Sigmoid colon (tissue), 7 donors: ENCODE results near the gene TOLLIP. TPM values are rescaled to one million over a fixed set of nuclear protein-coding genes. Genes with fewer than 3 reads are reported as not detected.

Source experiments
- DNase-seq: peaks from one replicate; pipeline ENCODE4 v3.0.0-alpha.2; 2019
- H3K27ac ChIP-seq, 4 donors: fragments of 200-600 bp; sonication (generic); one replicate each; pipeline ENCODE4 v1.5.1; 2016 to 2019; ENCODE audit warnings: mild to moderate bottlenecking in 1 of 4
- H3K27me3 ChIP-seq, 3 donors: fragments of 200-600 bp; sonication (generic); one replicate each; pipeline ENCODE4 v1.5.1; 2019; ENCODE audit warnings: mild to moderate bottlenecking in 1 of 3
- H3K36me3 ChIP-seq, 4 donors: fragments of 200-600 bp; sonication (generic); one replicate each; pipeline ENCODE4 v1.5.1; 2016 to 2019
- H3K4me1 ChIP-seq, 4 donors: fragments of 200-600 bp; sonication (generic); one replicate each; pipeline ENCODE4 v1.5.1; 2017 to 2019
- H3K4me3 ChIP-seq, 4 donors: fragments of 200-600 bp; sonication (generic); one replicate each; pipeline ENCODE4 v1.5.1; 2017 to 2019; ENCODE audit warnings: mild to moderate bottlenecking in 2 of 4, moderate library complexity in 1 of 4
- H3K9me3 ChIP-seq, 4 donors: fragments of 200-600 bp in 3 of 4; sonication (generic) in 3 of 4; one replicate each; pipeline versions ENCODE4 v1.5.1 to v1.6.1; 2013 to 2019
- EP300 ChIP-seq, 4 donors: sonication (generic); formaldehyde crosslinking; IDR thresholded peaks; one replicate each; pipeline ENCODE4 v1.6.1; 2017; ENCODE audit warnings: antibody characterized with exemption in 4 of 4
- POLR2A ChIP-seq, 2 donors: fragments of 450-650 bp; IDR thresholded peaks; one replicate each; pipeline ENCODE4 v1.6.1; 2016; ENCODE audit warnings: antibody characterized with exemption in 2 of 2, mild to moderate bottlenecking in 2 of 2, moderate library complexity in 2 of 2
- POLR2AphosphoS5 ChIP-seq, 4 donors: sonication (generic); formaldehyde crosslinking; IDR thresholded peaks; one replicate each; pipeline ENCODE4 v1.6.1; 2017; ENCODE audit warnings: antibody characterized with exemption in 4 of 4
- WGBS, 2 donors: extraction: QIAGEN DNeasy Blood & Tissue Kit; methylation state at CpG; one replicate each; pipeline ENCODE4 v1.1.7; 2013; 5-methylcytosine and 5-hydroxymethylcytosine counted together
- intact Hi-C: fragments of 100-400 bp; cut with DNase I; formaldehyde crosslinking; loops from one replicate; pipeline ENCODE4 v1.15.1; 2023
- polyA plus RNA-seq, 3 donors: library from polyadenylated mRNA; stranded (reverse); fragments of 200-250 nt; gene quantifications; one replicate each; pipeline ENCODE4 v1.2.3, GENCODE V29; 2013
- total RNA-seq, 4 donors: library from RNA; depleted of rRNA; stranded (reverse); fragments of >200 nt; gene quantifications; one replicate each; pipeline ENCODE4 v1.1.0, GENCODE V29; 2016
- TF ChIP-seq, protein P1 (sequence below), 4 experiments: fragments of 450-650 bp in 3 of 4; fragments of 200-600 bp in 1 of 4; IDR thresholded peaks; one replicate each; pipeline ENCODE4 v1.5.1; 2016 to 2019; ENCODE audit warnings: antibody characterized with exemption in 4 of 4, mild to moderate bottlenecking in 3 of 4, moderate library complexity in 2 of 4
- donor health status: healthy with polysubstance abuse.
- donor health status: Bipolar disorder and iron deficiency.
- donor health status: healthy.

Gene TOLLIP
- total and polyA plus RNA-seq, 7 donors, result 25.0 to 41.2 (median 36.9) TPM

GRCh38 chr11:1317432-1317831 lies 8.0 kb upstream of the TOLLIP start:
- no peak for TF ChIP-seq POLR2A (IDR thresholded peaks at IDR 0.05)
- TF ChIP-seq, protein P1, sequence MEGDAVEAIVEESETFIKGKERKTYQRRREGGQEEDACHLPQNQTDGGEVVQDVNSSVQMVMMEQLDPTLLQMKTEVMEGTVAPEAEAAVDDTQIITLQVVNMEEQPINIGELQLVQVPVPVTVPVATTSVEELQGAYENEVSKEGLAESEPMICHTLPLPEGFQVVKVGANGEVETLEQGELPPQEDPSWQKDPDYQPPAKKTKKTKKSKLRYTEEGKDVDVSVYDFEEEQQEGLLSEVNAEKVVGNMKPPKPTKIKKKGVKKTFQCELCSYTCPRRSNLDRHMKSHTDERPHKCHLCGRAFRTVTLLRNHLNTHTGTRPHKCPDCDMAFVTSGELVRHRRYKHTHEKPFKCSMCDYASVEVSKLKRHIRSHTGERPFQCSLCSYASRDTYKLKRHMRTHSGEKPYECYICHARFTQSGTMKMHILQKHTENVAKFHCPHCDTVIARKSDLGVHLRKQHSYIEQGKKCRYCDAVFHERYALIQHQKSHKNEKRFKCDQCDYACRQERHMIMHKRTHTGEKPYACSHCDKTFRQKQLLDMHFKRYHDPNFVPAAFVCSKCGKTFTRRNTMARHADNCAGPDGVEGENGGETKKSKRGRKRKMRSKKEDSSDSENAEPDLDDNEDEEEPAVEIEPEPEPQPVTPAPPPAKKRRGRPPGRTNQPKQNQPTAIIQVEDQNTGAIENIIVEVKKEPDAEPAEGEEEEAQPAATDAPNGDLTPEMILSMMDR (IDR thresholded peaks at IDR 0.05), result no peak
- no peak for TF ChIP-seq POLR2AphosphoS5 (IDR thresholded peaks at IDR 0.05)
- intact Hi-C loops, result no loop called here
- Histone ChIP-seq H3K4me3 (no peak overlapping the region), H3K4me1 (no peaks in the 10 kb centered on the region), H3K27me3 (no peaks in the 10 kb centered on the region), H3K9me3 (no peaks in the 10 kb centered on the region), H3K36me3 (no peaks in the 10 kb centered on the region), H3K27ac (no peak overlapping the region)
- no peak for DNase-seq
- 93% methylated on average over 10 of the region's 10 CpGs for WGBS, 2 donors

DNA sequence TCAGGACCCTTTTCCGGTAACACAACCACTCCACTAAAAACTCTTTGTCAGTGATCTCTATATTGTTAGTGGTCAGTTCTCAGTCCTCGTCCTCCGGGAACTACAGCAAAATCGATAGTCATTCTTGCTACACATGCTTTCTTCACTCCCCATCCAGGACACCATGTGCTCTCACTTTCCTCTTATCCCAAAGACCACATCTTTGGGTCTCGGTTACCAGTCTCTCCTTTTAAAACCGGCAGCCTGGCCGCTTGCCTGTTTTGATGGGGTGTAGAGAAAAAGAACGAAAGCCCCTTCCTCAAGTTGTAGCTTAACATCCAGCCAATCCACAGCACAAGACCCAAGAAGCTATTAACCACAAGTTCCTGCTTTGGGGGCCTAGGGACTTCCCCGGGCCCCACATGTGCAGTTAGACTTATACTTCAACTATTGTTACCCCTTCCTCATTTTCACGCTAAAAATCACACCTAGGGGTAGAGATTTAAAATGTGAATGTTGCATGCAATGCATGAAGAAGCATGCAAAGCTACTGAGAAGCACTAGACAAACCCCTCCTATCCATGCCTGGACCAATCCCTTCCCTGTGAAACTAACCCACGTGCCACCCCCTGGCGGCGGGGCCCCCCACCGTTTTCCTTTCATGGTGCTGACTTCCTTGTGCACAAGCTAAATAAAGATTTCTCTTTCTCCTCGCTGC lies 1.5 kb upstream of the TOLLIP start:
- intact Hi-C loops, result loop anchor here (2.0 to 5.0 kb wide), 2 partner anchors 24 to 49 kb away; no protein-coding TSS in a partner anchor
- TF ChIP-seq, protein P1 (IDR thresholded peaks at IDR 0.05), result no peak
- TF ChIP-seq POLR2A (IDR thresholded peaks at IDR 0.05) (no peak), POLR2AphosphoS5 (IDR thresholded peaks at IDR 0.05) (no peak), EP300 (IDR thresholded peaks at IDR 0.05) (no peak)
- H3K4me3 ChIP-seq, result peak overlapping the region in 1 of 4 donors; percentile 91

DNA sequence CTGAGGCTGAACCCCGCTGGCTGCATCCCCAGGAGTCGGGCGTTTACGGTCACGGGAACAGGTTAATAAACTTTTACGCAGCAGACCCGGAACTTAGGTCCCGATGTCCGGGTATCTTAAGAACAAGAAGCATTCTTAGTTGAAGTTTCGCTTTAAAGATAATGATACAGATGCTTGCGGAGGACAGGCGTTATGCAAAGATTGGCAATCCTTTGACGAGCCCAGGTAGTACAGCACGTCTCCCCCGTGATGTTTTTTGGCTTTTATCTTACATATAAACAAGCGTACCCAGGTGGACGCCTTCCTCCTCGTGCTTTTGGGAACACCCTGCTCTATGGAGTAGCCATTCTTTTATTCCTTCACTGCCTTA lies 871 bp upstream of the TOLLIP start:
- Histone ChIP-seq H3K9me3 (no peaks in the 10 kb centered on the region), H3K27me3 (no peaks in the 10 kb centered on the region), H3K4me3 (peak overlapping the region; percentile 56 to 91 (median 87)), H3K4me1 (peaks cover 0 to 48% (median 42%) of the 10 kb centered on the region in 4 donors), H3K36me3 (peaks cover 0 to 8% (median 2%) of the 10 kb centered on the region in 4 donors), H3K27ac (peak overlapping the region; percentile 93 to 95 (median 94))
- 21 to 60% methylated on average over 18 of the region's 18 CpGs for WGBS, 2 donors
- DNase-seq, result no peak
- intact Hi-C loops, result loop anchor here (2.0 to 5.0 kb wide), 2 partner anchors 24 to 48 kb away; no protein-coding TSS in a partner anchor
- TF ChIP-seq POLR2AphosphoS5 (IDR thresholded peaks at IDR 0.05), result no peak
- TF ChIP-seq, protein P1 (IDR thresholded peaks at IDR 0.05), result no peak
- TF ChIP-seq POLR2A (IDR thresholded peaks at IDR 0.05), result no peak
- no peak for TF ChIP-seq EP300 (IDR thresholded peaks at IDR 0.05)

More for the DNA sequence above, 1.5 kb upstream of the TOLLIP start:
- Histone ChIP-seq H3K27ac (peak overlapping the region in 3 of 4 donors; percentile 93 to 95 (median 95)), H3K36me3 (peaks cover 0 to 4% (median under 1%) of the 10 kb centered on the region in 4 donors), H3K27me3 (no peaks in the 10 kb centered on the region), H3K4me1 (peaks cover 0 to 43% (median 37%) of the 10 kb centered on the region in 4 donors), H3K9me3 (no peaks in the 10 kb centered on the region)
- WGBS, 2 donors, result 55 to 83% methylated on average over 15 of the region's 15 CpGs
- DNase-seq, result no peak

DNA sequence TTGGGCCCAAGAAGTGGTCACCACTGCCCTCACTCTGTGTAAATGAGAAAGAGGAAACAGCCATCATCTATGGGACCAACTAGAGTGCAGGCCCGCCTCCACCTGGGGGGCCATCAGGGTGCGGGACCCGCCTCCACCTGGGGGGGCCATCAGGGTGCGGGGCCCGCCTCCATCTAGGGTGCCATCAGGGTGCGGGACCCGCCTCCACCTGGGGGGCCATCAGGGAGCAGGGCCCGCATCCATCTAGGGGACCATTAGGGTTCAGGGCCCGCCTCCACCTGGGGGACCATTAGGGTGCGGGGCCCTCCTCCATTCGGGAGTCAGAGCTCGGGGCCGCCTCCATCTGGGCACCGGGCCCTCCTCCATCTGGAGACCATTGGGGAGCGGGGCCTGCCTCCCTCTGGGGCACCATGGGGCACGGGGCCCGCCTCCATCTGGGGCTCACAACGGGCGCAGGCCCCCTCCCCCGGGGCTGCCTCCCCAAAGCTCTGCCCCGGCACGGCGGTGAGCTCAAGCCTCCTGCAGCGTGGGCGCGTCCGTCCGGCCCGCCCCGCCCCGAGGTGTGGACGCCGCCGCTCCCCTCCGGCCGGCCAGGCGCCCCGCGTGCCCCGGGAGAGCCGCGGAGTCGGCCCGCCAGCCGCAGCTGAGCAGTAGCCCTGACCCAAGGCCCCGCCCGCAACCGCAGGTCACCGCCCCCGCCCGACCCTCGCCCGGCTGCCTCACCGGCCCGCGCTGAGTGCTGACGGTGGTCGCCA lies 512 bp downstream of the TOLLIP start:
- DNase-seq, result no peak
- WGBS, 2 donors, result 1 to 4% methylated on average over 58 of the region's 58 CpGs
- peaks cover 0 to 62% (median 55%) of the 10 kb centered on the region in 4 donors for H3K4me1 ChIP-seq
- TF ChIP-seq EP300 (IDR thresholded peaks at IDR 0.05) (no peak), POLR2AphosphoS5 (IDR thresholded peaks at IDR 0.05) (no peak), POLR2A (IDR thresholded peaks at IDR 0.05) (no peak)
- TF ChIP-seq, protein P1 (IDR thresholded peaks at IDR 0.05), result no peak
- no peaks in the 10 kb centered on the region for H3K9me3 ChIP-seq
- H3K4me3 ChIP-seq, result peak overlapping the region; percentile 75 to 91 (median 87)
- H3K27ac ChIP-seq, result peak overlapping the region; percentile 93 to 95 (median 94)
- H3K27me3 ChIP-seq, result no peaks in the 10 kb centered on the region
- intact Hi-C loops, result loop anchor here (5.0 to 10.0 kb wide), 2 partner anchors 73 to 196 kb away; no protein-coding TSS in a partner anchor
- peaks cover 0 to 11% (median 2%) of the 10 kb centered on the region in 4 donors for H3K36me3 ChIP-seq
